GM12873 (cell line): ENCODE results near the gene MYO5A.

Experiments
- CTCF ChIP-seq: IDR thresholded peaks from 2 replicates; pipeline ENCODE4 v1.5.1; 2012; ENCODE audit warnings: low read depth, mild to moderate bottlenecking, moderate library complexity, low read length, control low read depth; ENCODE audit not compliant: insufficient read depth; ENCODE audit errors: missing control alignments

Gene MYO5A

GRCh38 chr15:52349052-52349700 lies 179.5 kb downstream of the MYO5A start:
- TF ChIP-seq CTCF: no peak

GRCh38 chr15:52348056-52348745 lies 180.5 kb downstream of the MYO5A start:
- TF ChIP-seq CTCF: no peak

- no peak for TF ChIP-seq CTCF
These were observed 184.1 kb downstream of the MYO5A start for GRCh38 chr15:52344592-52344991.

- TF ChIP-seq CTCF: no peak
These were observed 184.8 kb downstream of the MYO5A start for GRCh38 chr15:52343831-52344230.

- TF ChIP-seq CTCF: no peak
These were observed 188.6 kb downstream of the MYO5A start for GRCh38 chr15:52340093-52340492.

GRCh38 chr15:52338891-52339290 lies 189.8 kb downstream of the MYO5A start:
- TF ChIP-seq CTCF: no peak

- no peak for TF ChIP-seq CTCF
These were observed 190.6 kb downstream of the MYO5A start for GRCh38 chr15:52338058-52338457.
